ENCODE measurements around the gene C1orf50.
"Not testable (repeated sequence)": the region's sequence is repeated elsewhere in the genome, so short reads cannot be mapped to it uniquely, and the experiment has no call there.

C1orf50 gene

GRCh38 chr1:42786097-42786496 is 19.0 kb downstream of the C1orf50 start:
- in situ Hi-C loops (cut with MboI; ENCODE audit: low sequenced_read_pairs) = loop anchor here (10.0 kb wide), 1 partner anchor 289 kb away; no protein-coding TSS in a partner anchor

- in situ Hi-C loops (cut with MboI; ENCODE audit: low sequenced_read_pairs) = loop anchor here (10.0 kb wide), 1 partner anchor 287 kb away; no protein-coding TSS in a partner anchor
Measured at GRCh38 chr1:42788021-42788420, 21.0 kb downstream of the C1orf50 start.

GRCh38 chr1:42793824-42794223 is 26.8 kb downstream of the C1orf50 start:
- in situ Hi-C loops (cut with MboI; ENCODE audit: low sequenced_read_pairs) = no loop called here

- in situ Hi-C loops (cut with MboI; ENCODE audit: low sequenced_read_pairs) = no loop called here
Measured at GRCh38 chr1:42797414-42797813, 30.4 kb downstream of the C1orf50 start.

GRCh38 chr1:42797979-42798378 is 30.9 kb downstream of the C1orf50 start:
- in situ Hi-C loops (cut with MboI; ENCODE audit: low sequenced_read_pairs) = no loop called here

GRCh38 chr1:42801832-42802473 is 34.9 kb downstream of the C1orf50 start:
- in situ Hi-C loops (cut with MboI; ENCODE audit: low sequenced_read_pairs) = no loop called here

- in situ Hi-C loops (cut with MboI; ENCODE audit: low sequenced_read_pairs) = no loop called here
Measured at GRCh38 chr1:42806171-42806570, 39.1 kb downstream of the C1orf50 start.

GRCh38 chr1:42806593-42806992 is 39.5 kb downstream of the C1orf50 start:
- in situ Hi-C loops (cut with MboI; ENCODE audit: low sequenced_read_pairs) = no loop called here

- in situ Hi-C loops (cut with MboI; ENCODE audit: low sequenced_read_pairs) = no loop called here
Measured at GRCh38 chr1:42807056-42807668, 40.1 kb downstream of the C1orf50 start.

GRCh38 chr1:42814815-42815214 is 47.8 kb downstream of the C1orf50 start:
- in situ Hi-C loops (cut with MboI; ENCODE audit: low sequenced_read_pairs) = not testable (repeated sequence)

GRCh38 chr1:42815941-42816584 is 49.0 kb downstream of the C1orf50 start:
- in situ Hi-C loops (cut with MboI; ENCODE audit: low sequenced_read_pairs) = no loop called here

GRCh38 chr1:42816585-42817439 is 49.8 kb downstream of the C1orf50 start, which contains the start of the genes ERMAP and SVBP:
Gene ERMAP, plus strand, starts transcription at chr1:42817122. Its CDS starts 13,327 bp downstream, at chr1:42830449.
Gene SVBP, minus strand, starts transcription at chr1:42817397. Its CDS starts 853 bp downstream, at chr1:42816544.
- in situ Hi-C loops (cut with MboI; ENCODE audit: low sequenced_read_pairs) = no loop called here

- in situ Hi-C loops (cut with MboI; ENCODE audit: low sequenced_read_pairs) = no loop called here
Measured at GRCh38 chr1:42817440-42817767, 50.4 kb downstream of the C1orf50 start.

GRCh38 chr1:42817976-42818375 is 50.9 kb downstream of the C1orf50 start:
- in situ Hi-C loops (cut with MboI; ENCODE audit: low sequenced_read_pairs) = no loop called here

GRCh38 chr1:42820813-42821212 is 53.8 kb downstream of the C1orf50 start:
- in situ Hi-C loops (cut with MboI; ENCODE audit: low sequenced_read_pairs) = no loop called here

- in situ Hi-C loops (cut with MboI; ENCODE audit: low sequenced_read_pairs) = no loop called here
Measured at GRCh38 chr1:42821690-42822089, 54.6 kb downstream of the C1orf50 start.

GRCh38 chr1:42822800-42823392 is 55.8 kb downstream of the C1orf50 start:
- in situ Hi-C loops (cut with MboI; ENCODE audit: low sequenced_read_pairs) = no loop called here

- in situ Hi-C loops (cut with MboI; ENCODE audit: low sequenced_read_pairs) = no loop called here
Measured at GRCh38 chr1:42824481-42825035, 57.5 kb downstream of the C1orf50 start.

GRCh38 chr1:42825036-42825851 is 58.2 kb downstream of the C1orf50 start:
- in situ Hi-C loops (cut with MboI; ENCODE audit: low sequenced_read_pairs) = no loop called here
